HG02642 (cell line): ENCODE measurements around the gene TEX30.
"Not testable (repeated sequence)": the region's sequence is repeated elsewhere in the genome, so short reads cannot be mapped to it uniquely, and the experiment has no call there.

ENCODE experiments used
- ATAC-seq: cut with Tn5 transposase; IDR thresholded peaks from one replicate; pipeline ENCODE4 v1.9.1; 2021; ENCODE audit warnings: mild to moderate bottlenecking; ENCODE audit not compliant: unreplicated experiment, poor library complexity

TEX30 gene

DNA sequence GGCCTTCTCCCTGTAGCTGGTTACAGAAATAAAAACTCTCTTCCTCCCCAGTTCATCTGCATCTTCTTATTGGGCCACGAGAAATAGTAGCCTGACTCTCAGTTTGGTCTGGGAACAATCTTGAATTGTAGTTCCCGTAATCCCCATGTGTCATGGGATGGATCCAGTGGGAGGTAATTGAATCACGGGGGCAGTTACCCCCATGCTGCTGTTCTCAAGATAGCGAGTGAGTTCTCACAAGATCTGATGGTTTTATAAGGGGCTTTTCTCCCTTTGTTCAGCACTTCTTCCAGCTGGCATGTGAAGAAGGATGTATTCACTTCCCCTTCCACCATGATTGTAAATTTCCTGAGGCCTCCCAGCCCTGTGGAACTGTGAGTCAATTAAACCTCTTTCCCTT, 7.1 kb upstream of the TEX30 start:
- ATAC-seq: not testable (repeated sequence)

- no peak for ATAC-seq
Measured at GRCh38 chr13:102779436-102780159, 6.0 kb upstream of the TEX30 start.

DNA sequence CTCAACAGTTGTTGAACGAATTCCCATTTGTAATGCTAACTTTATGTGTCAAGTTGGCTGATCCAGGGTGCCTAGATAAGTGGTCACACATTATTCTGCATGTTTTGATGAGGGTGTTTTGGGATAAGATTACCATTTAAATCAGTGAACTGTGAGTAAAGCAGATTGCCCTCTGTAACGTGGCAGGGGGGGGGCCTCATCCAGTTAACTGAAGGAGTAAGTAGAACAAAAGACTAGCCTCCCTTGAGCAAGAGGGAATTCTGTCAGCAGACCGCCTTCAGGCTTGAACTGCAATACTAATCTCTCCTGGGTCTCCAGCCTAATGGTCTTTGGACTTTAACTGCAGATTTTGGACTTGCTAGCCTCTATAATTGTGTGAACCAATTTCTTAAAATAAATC, 4.2 kb upstream of the TEX30 start:
- no peak for ATAC-seq

GRCh38 chr13:102776271-102776670, 2.7 kb upstream of the TEX30 start:
- ATAC-seq: no peak

GRCh38 chr13:102774591-102775520, 1.3 kb upstream of the TEX30 start:
- no peak for ATAC-seq

- ATAC-seq: no peak
Measured at GRCh38 chr13:102774214-102774568, 605 bp upstream of the TEX30 start.

DNA sequence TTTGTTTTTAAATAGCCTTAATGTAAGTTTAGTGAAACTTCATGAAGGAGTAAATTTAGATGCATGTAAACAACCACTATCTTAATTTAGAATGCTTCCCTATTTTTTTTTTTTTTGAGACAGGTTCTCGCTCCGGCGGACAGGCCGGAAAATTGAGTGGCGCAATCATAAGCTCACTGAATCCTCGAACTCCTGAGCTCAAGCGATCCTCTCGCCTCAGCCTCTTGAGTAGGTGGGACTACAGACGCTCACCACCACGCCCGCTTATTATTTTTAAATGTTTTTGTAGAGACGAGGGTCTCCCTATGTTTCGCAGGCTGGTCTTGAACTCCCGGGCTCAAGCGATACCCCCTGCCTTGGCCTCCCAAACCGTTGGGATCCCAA, 1.6 kb downstream of the TEX30 start:
- ATAC-seq: no peak

- no peak for ATAC-seq
Measured at GRCh38 chr13:102771298-102772041, 2.1 kb downstream of the TEX30 start.

- ATAC-seq: no peak
Measured at GRCh38 chr13:102770435-102770834, 3.2 kb downstream of the TEX30 start.

- ATAC-seq: no peak
Measured at GRCh38 chr13:102769679-102770078, 3.9 kb downstream of the TEX30 start.

DNA sequence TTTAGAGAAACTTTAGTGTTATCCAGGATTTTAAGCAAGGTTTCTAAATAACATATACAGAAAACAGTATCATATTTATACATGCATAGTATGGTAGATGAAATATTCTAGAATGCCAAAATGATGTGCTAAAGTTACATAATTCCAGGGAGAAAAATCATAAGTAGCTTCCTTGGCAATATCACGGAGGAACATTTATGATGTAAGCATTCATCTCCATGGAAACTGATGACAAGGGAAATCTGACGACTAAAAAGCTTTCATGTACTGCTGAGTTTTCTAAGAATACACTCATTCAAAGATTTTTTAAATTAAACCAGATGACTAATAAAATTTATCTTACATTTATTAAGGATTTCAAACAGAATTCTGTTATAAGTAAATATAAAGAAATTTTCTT, 4.7 kb downstream of the TEX30 start:
- ATAC-seq: no peak

GRCh38 chr13:102763741-102764140, 9.8 kb downstream of the TEX30 start:
- no peak for ATAC-seq

GRCh38 chr13:102761071-102761470, 12.5 kb downstream of the TEX30 start:
- ATAC-seq: no peak

- ATAC-seq: no peak
Measured at GRCh38 chr13:102758842-102759241, 14.7 kb downstream of the TEX30 start.

GRCh38 chr13:102757006-102757405, 16.6 kb downstream of the TEX30 start:
- no peak for ATAC-seq

GRCh38 chr13:102751886-102752285, 21.7 kb downstream of the TEX30 start:
- no peak for ATAC-seq

DNA sequence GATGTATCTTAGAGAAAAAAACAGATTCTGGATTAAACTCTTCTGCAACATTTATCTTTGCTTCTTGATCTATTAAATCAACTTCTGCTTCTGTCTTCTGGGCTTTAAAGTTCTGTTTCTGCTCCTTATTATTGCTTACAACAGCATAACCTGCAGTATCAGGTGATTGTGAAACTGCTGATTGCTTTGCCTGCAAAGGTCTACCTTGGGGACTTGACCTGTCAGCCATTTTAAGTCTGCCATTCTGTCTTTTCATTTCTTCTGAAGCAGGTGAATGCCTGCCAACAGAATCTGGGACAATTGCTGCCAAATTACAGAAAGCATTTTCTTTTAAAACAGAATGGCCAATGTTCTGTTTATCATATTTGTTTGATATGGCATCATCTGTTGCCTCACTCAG, 31.1 kb downstream of the TEX30 start:
- ATAC-seq: no peak

- ATAC-seq: no peak
Measured at GRCh38 chr13:102742101-102742500, 31.5 kb downstream of the TEX30 start.

DNA sequence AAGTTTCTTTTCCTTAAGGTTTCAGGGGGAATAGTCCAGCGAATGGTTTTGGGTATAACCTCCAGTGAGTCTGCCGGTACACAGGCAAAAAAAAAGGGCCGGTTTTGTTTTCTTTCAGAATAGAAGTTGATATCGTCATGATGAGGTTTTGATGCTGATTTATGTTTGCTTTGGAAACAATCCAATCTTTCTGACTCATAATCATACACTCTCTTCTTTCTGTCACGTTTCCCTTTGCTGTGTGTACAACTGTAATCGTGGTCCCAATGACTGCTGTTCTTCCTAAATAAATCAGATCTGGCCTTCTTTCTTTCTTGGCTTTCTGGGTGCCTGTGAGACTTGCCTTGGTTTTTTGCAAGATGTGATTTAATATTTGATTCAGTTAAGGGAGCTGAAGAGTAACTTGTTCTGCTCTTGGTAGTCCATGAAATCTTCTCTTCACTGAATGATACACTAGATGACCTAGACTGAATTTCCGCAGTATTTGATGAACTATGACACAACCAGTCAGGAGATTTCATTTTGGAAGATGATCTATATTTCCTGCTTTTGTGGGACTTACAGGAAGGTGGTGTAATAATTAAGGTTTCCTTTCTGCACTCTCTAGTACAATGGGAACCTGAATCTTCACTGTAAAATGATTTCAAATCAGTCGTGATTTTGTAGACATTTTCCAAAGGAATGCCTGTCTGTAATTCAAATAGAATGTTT, 43.9 kb downstream of the TEX30 start:
- no peak for ATAC-seq

DNA sequence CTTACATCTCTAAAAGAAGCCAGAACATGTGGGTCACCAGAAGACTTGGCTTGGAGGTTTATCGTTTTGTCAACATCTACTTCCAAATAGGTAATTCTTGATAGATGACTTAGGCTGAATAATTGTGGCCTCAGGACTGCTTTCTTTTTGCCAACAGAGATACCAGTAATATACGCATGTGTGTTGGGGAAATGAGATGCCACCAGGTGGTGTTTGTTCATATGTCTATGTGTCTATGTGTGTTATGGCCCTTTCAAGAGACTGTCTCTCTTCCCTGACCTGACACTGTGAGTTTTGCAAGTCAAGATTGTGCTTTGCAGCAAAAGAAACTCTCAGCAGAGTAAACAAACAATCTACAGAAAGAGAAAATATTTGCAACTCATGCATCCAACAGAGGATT, 47.2 kb downstream of the TEX30 start:
- ATAC-seq: no peak
